Right lobe of liver (tissue), 6 donors: ENCODE measurements around the gene LYPD6B. TPM values are rescaled to one million over a fixed set of nuclear protein-coding genes. Genes with fewer than 3 reads are reported as not detected.

Experiments
- ATAC-seq, 4 donors: fragments of 200-7000 bp; cut with Tn5 transposase; one replicate each; pipeline ENCODE4 v1.9.1; 2020; ENCODE audit warnings: mild to moderate bottlenecking in 4 of 4, moderate library complexity in 4 of 4
- DNase-seq, 3 donors: peaks; one replicate each; pipeline ENCODE4 v3.0.0-alpha.2; 2020
- H3K27ac ChIP-seq, 3 donors: fragments of 200-600 bp; one replicate each; pipeline ENCODE4 v1.8.0; 2022
- H3K27me3 ChIP-seq, 2 donors: fragments of 200-600 bp; one replicate each; pipeline ENCODE4 v1.8.0; 2022
- H3K36me3 ChIP-seq, 4 donors: fragments of 200-600 bp; sonication (generic) in 1 of 4; one replicate each; pipeline versions ENCODE4 v1.5.1 to v1.8.0; 2017 to 2022; ENCODE audit warnings: control low read depth in 1 of 4
- H3K4me1 ChIP-seq, 4 donors: fragments of 200-600 bp; sonication (generic) in 1 of 4; one replicate each; pipeline versions ENCODE4 v1.5.1 to v1.8.0; 2017 to 2022; ENCODE audit warnings: control low read depth in 1 of 4
- H3K4me3 ChIP-seq, 3 donors: fragments of 200-600 bp; one replicate each; pipeline ENCODE4 v1.8.0; 2022
- H3K9me3 ChIP-seq, 4 donors: fragments of 200-600 bp; sonication (generic) in 1 of 4; one replicate each; pipeline versions ENCODE4 v1.5.1 to v1.8.0; 2017 to 2022; ENCODE audit warnings: control low read depth in 1 of 4
- POLR2A ChIP-seq: fragments of 450-650 bp; IDR thresholded peaks from one replicate; pipeline ENCODE4 v1.6.1; 2017; ENCODE audit warnings: antibody characterized with exemption, mild to moderate bottlenecking
- WGBS: methylation state at CpG from one replicate; pipeline ENCODE4 v1.1.6; 2018; ENCODE audit warnings: low coverage, low lambda C conversion rate; ENCODE audit not compliant: insufficient coverage; ENCODE audit errors: missing lambda C conversion rate; 5-methylcytosine and 5-hydroxymethylcytosine counted together
- intact Hi-C, 2 donors: fragments of 100-400 bp; cut with DNase I; formaldehyde crosslinking; loops; one replicate each; pipeline versions ENCODE4 v1.11.2 to v1.14.1; 2022
- total RNA-seq, 6 experiments: library from RNA; depleted of rRNA in 2 of 6; stranded (reverse); fragments of >200 nt in 2 of 6; fragmentation: NEBNext Ultra II Directional in 3 of 6; extraction: Animal tissue kit (Norgen Biotek cat#: 25700) in 3 of 6; gene quantifications; one replicate each; pipeline versions ENCODE4 v1.1.0 to v1.2.4, GENCODE V29; 2016 to 2023
- TF ChIP-seq, protein P1 (sequence below), 4 donors: fragments of 200-600 bp in 3 of 4; fragments of 450-650 bp in 1 of 4; IDR thresholded peaks; one replicate each; pipeline versions ENCODE4 v1.5.1 to v1.8.0; 2016 to 2022; ENCODE audit warnings: antibody characterized with exemption in 4 of 4, mild to moderate bottlenecking in 2 of 4
- donor health status: DM: no; HTN: yes; CAD: no.
- donor health status: DM: no; HTN: no; CAD: no.
- donor health status: DM: no; HTN: no; CAD: no.
- donor health status: DM: no; HTN: yes; CAD: no.
- donor health status: DM: no; HTN: yes; CAD: no.

Gene LYPD6B
- total RNA-seq, 6 experiments from 2014 or later: 0.30 to 0.31 TPM; not detected in 4

DNA sequence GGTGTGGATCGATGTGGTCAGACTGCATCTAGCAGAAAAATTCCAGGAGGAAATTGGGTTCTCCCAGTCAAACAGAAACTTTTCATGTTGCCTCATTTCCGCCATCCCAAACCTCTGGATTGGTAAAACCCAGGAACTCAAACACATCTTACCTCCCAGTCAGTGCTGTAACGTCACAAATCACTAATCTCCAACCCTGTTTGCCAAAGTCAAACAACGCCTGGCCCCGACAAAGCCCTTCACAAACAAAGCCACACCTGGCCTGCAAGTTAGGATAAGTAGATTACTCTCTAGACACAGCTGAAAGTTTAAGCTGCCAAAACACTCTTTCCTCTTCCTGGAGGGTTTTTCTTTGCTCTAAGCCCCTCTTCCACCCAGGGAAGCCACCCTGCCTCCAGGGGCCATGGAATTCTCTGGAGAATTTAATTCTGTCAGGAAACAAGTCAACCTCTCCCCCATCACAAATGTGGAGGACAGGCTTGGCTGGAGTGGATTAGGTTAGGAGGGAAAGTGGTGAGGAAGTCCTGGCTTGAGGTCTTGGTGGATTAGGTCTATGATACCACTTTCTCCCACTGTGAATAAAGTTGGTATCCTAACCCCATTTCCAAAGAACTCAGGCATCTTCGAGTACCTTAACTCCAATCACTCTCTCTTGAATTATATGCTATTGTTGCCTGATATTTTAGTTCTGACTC is 86.7 kb downstream of the LYPD6B start:
- WGBS: 48% methylated on average over 6 of the region's 6 CpGs
- no peaks in the 10 kb centered on the region for H3K4me1 ChIP-seq
- TF ChIP-seq, protein P1, sequence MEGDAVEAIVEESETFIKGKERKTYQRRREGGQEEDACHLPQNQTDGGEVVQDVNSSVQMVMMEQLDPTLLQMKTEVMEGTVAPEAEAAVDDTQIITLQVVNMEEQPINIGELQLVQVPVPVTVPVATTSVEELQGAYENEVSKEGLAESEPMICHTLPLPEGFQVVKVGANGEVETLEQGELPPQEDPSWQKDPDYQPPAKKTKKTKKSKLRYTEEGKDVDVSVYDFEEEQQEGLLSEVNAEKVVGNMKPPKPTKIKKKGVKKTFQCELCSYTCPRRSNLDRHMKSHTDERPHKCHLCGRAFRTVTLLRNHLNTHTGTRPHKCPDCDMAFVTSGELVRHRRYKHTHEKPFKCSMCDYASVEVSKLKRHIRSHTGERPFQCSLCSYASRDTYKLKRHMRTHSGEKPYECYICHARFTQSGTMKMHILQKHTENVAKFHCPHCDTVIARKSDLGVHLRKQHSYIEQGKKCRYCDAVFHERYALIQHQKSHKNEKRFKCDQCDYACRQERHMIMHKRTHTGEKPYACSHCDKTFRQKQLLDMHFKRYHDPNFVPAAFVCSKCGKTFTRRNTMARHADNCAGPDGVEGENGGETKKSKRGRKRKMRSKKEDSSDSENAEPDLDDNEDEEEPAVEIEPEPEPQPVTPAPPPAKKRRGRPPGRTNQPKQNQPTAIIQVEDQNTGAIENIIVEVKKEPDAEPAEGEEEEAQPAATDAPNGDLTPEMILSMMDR (IDR thresholded peaks at IDR 0.05): no peak
- TF ChIP-seq POLR2A: no peak
- H3K4me3 ChIP-seq: no peak overlapping the region
- DNase-seq (no peak), ATAC-seq (peak in 1 of 4 donors; percentile 31)
- intact Hi-C loops: no loop called here
- H3K27ac ChIP-seq: no peak overlapping the region
- H3K27me3 ChIP-seq: no peaks in the 10 kb centered on the region
- no peaks in the 10 kb centered on the region for H3K36me3 ChIP-seq
- H3K9me3 ChIP-seq: no peaks in the 10 kb centered on the region

DNA sequence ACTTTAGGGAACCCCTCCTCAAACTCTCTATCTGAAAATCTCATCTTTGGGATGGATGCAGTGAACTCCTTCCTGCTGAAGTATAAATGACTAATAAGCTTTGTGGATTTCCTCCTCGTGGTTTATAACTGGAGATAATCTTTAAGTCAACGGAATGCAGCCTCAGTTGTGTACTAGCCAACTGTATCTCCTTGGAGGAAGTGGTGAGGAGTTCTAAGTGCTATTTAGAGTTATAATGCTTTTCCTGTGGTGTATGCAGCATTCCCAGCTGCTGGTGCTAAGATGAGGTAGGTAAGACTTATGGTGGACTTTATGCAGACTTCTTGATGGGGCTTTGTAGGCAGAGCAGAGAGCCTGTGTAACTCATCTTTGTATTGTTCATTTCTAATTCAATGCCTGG is 90.9 kb downstream of the LYPD6B start:
- Histone ChIP-seq H3K4me3 (no peak overlapping the region), H3K9me3 (no peaks in the 10 kb centered on the region), H3K27ac (no peak overlapping the region), H3K4me1 (no peaks in the 10 kb centered on the region), H3K27me3 (no peaks in the 10 kb centered on the region), H3K36me3 (no peaks in the 10 kb centered on the region)
- 10% methylated on average over 2 of the region's 2 CpGs for WGBS
- intact Hi-C loops: no loop called here
- DNase-seq: no peak
- TF ChIP-seq, protein P1 (IDR thresholded peaks at IDR 0.05): no peak
- TF ChIP-seq POLR2A: no peak
- no peak for ATAC-seq

DNA sequence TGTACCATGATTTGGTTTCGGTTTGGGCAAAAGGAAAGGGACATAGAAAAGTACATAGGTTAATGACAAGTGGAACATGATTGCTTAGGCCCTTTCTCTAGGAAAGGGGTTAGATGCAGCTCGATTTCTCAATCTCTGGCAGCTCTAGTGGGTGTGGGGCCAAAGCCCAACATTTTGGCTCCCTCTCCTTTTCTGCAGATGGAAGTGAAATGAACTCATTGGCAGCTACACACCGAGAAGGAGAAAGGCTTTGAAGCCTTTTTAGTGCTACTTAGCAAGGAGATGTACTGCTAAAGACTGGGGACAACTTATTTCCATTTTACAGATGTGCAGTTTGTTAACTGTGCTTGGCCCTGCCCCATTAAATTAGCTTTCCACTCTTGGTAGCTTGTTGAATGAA is 93.8 kb downstream of the LYPD6B start:
- no peaks in the 10 kb centered on the region for H3K27me3 ChIP-seq
- no peaks in the 10 kb centered on the region for H3K4me1 ChIP-seq
- no peak for ATAC-seq
- TF ChIP-seq POLR2A: no peak
- TF ChIP-seq, protein P1 (IDR thresholded peaks at IDR 0.05): no peak
- 32% methylated on average over 3 of the region's 3 CpGs for WGBS
- no peak for DNase-seq
- no peaks in the 10 kb centered on the region for H3K9me3 ChIP-seq
- H3K4me3 ChIP-seq: no peak overlapping the region
- intact Hi-C loops: no loop called here
- no peaks in the 10 kb centered on the region for H3K36me3 ChIP-seq
- no peak overlapping the region for H3K27ac ChIP-seq

DNA sequence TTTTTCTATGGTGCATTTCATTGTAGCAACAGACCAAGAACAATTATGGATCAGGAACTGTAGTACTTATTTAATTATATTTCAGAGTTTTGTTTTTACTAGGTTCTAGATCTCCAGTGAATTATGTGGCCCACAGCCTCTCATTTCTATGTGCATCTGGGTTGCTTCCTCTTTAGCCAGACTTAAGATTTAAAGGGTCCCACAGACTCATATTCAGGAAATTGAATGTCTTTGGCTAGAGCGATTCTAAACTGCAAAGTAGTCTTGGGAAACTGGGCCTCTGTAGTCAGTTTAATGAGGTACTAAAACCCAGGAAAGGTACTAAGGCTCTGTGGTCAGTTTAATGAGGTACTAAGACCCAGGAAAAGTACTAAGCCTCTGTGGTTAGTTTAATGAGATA is 94.4 kb downstream of the LYPD6B start:
- Histone ChIP-seq H3K4me3 (no peak overlapping the region), H3K27me3 (no peaks in the 10 kb centered on the region), H3K36me3 (no peaks in the 10 kb centered on the region), H3K4me1 (no peaks in the 10 kb centered on the region), H3K27ac (no peak overlapping the region), H3K9me3 (no peaks in the 10 kb centered on the region)
- 56% methylated on average over 1 of the region's 1 CpG for WGBS
- ATAC-seq (no peak), DNase-seq (no peak)
- intact Hi-C loops: no loop called here
- TF ChIP-seq, protein P1 (IDR thresholded peaks at IDR 0.05): no peak
- TF ChIP-seq POLR2A: no peak
